WTC11 (cell line): ENCODE data around the gene PEX11B. TPM values are rescaled to one million over a fixed set of nuclear protein-coding genes. Genes with fewer than 3 reads are reported as not detected.

Experiments used
- ATAC-seq: fragments of 200-7000 bp; cut with Tn5 transposase; 2 replicates; pipeline ENCODE4 v1.10.0; 2021; ENCODE audit warnings: mild to moderate bottlenecking, moderate library complexity
- CTCF ChIA-PET: fragments of 300-600 bp; sonication (Branson Sonifier 250); formaldehyde crosslinking; loops from one replicate; lab custom pipeline; 2021; ENCODE audit warnings: antibody characterized with exemption; lab: Charles Lee
- POLR2A ChIA-PET: fragments of 350-600 bp; sonication (Branson Sonifier 250); formaldehyde crosslinking; loops from one replicate; lab custom pipeline; 2021; ENCODE audit warnings: antibody characterized with exemption; lab: Charles Lee
- DNase-seq: peaks from one replicate; pipeline ENCODE4 v3.0.0; 2021; ENCODE audit warnings: low spot score
- H3K27ac Mint-ChIP-seq: 2 replicates; pipeline ENCODE4 v1.8.0; 2021; ENCODE audit warnings: mixed read lengths
- H3K27me3 Mint-ChIP-seq: 2 replicates; pipeline ENCODE4 v1.8.0; 2021; ENCODE audit warnings: low read depth, mild to moderate bottlenecking, moderate library complexity, mixed read lengths
- H3K36me3 Mint-ChIP-seq: 2 replicates; pipeline ENCODE4 v1.8.0; 2021; ENCODE audit warnings: mixed read lengths
- H3K4me1 Mint-ChIP-seq: 2 replicates; pipeline ENCODE4 v1.8.0; 2022; ENCODE audit warnings: mixed read lengths
- H3K4me3 Mint-ChIP-seq: 2 replicates; pipeline ENCODE4 v1.8.0; 2021; ENCODE audit warnings: mild to moderate bottlenecking, moderate library complexity, mixed read lengths
- H3K9me3 Mint-ChIP-seq: 2 replicates; pipeline ENCODE4 v1.8.0; 2021; ENCODE audit warnings: mixed read lengths
- CBFB ChIP-seq: sonication (generic); formaldehyde crosslinking; IDR thresholded peaks from 2 replicates; pipeline ENCODE4 v1.8.1; 2022; ENCODE audit warnings: mild to moderate bottlenecking, low read depth, missing genetic modification reagents
- CDX4 ChIP-seq: fragments of 250-450 bp; sonication (Bioruptor Pico); IDR thresholded peaks from 2 replicates; pipeline ENCODE4 v1.9.0; 2021; ENCODE audit warnings: moderate library complexity, mild to moderate bottlenecking, inconsistent platforms, borderline replicate concordance
- CREB1 ChIP-seq: sonication (generic); formaldehyde crosslinking; IDR thresholded peaks from 2 replicates; pipeline ENCODE4 v1.8.0; 2023; ENCODE audit warnings: mild to moderate bottlenecking, missing genetic modification reagents
- CREM ChIP-seq: sonication (generic); formaldehyde crosslinking; IDR thresholded peaks from 2 replicates; pipeline ENCODE4 v1.8.1; 2022; ENCODE audit warnings: mild to moderate bottlenecking, missing genetic modification reagents, moderate library complexity
- E2F4 ChIP-seq: sonication (generic); formaldehyde crosslinking; IDR thresholded peaks from 2 replicates; pipeline ENCODE4 v1.8.1; 2022; ENCODE audit warnings: low read depth, mild to moderate bottlenecking, moderate library complexity, missing genetic modification reagents, borderline replicate concordance
- E2F5 ChIP-seq: sonication (generic); formaldehyde crosslinking; IDR thresholded peaks from 2 replicates; pipeline ENCODE4 v1.8.1; 2022; ENCODE audit warnings: mild to moderate bottlenecking, moderate library complexity, missing genetic modification reagents
- ELF4 ChIP-seq: sonication (generic); formaldehyde crosslinking; IDR thresholded peaks from 2 replicates; pipeline ENCODE4 v1.8.1; 2022; ENCODE audit warnings: low read depth, mild to moderate bottlenecking, moderate library complexity, missing genetic modification reagents
- FOXK1 ChIP-seq: sonication (generic); formaldehyde crosslinking; IDR thresholded peaks from 2 replicates; pipeline ENCODE4 v1.8.0; 2022; ENCODE audit warnings: mild to moderate bottlenecking, moderate library complexity, missing genetic modification reagents
- HMGXB4 ChIP-seq: sonication (generic); formaldehyde crosslinking; IDR thresholded peaks from 2 replicates; pipeline ENCODE4 v1.8.1; 2023; ENCODE audit warnings: mild to moderate bottlenecking, moderate library complexity, missing genetic modification reagents
- IRF2 ChIP-seq: sonication (generic); formaldehyde crosslinking; IDR thresholded peaks from 2 replicates; pipeline ENCODE4 v1.8.0; 2022; ENCODE audit warnings: low read depth, missing genetic modification reagents, borderline replicate concordance
- RORB ChIP-seq: fragments of 250-450 bp; sonication (Bioruptor Pico); IDR thresholded peaks from 2 replicates; pipeline ENCODE4 v1.9.0; 2021; ENCODE audit warnings: mild to moderate bottlenecking
- SOX15 ChIP-seq: fragments of 250-450 bp; sonication (Bioruptor Pico); IDR thresholded peaks from 2 replicates; pipeline ENCODE4 v1.9.0; 2021; ENCODE audit warnings: mild to moderate bottlenecking
- SP1 ChIP-seq: sonication (generic); formaldehyde crosslinking; conservative IDR thresholded peaks from 2 replicates; pipeline ENCODE4 v1.8.1; 2022; ENCODE audit warnings: missing genetic modification reagents
- TP53 ChIP-seq: sonication (generic); formaldehyde crosslinking; IDR thresholded peaks from 2 replicates; pipeline ENCODE4 v1.8.1; 2023; ENCODE audit warnings: mild to moderate bottlenecking, missing genetic modification reagents
- USF1 ChIP-seq: sonication (generic); formaldehyde crosslinking; IDR thresholded peaks from 2 replicates; pipeline ENCODE4 v1.8.0; 2022; ENCODE audit warnings: mild to moderate bottlenecking, missing genetic modification reagents
- ZBTB43 ChIP-seq: sonication (generic); formaldehyde crosslinking; IDR thresholded peaks from 2 replicates; pipeline ENCODE4 v1.8.1; 2023; ENCODE audit warnings: mild to moderate bottlenecking, missing genetic modification reagents
- ZNF423 ChIP-seq: fragments of 250-450 bp; sonication (Bioruptor Pico); IDR thresholded peaks from 2 replicates; pipeline ENCODE4 v2.1.2; 2022; ENCODE audit warnings: mild to moderate bottlenecking, moderate library complexity
- total RNA-seq: library from RNA; stranded (reverse); gene quantifications from 3 replicates; pipeline ENCODE4 v1.2.3, GENCODE V29; 2021

PEX11B gene
- total RNA-seq, 1 experiment from 2014 or later: 11.8 TPM

- Mint-ChIP-seq H3K27me3 (peaks cover 60% of the 10 kb centered on the region), H3K4me3 (peak overlapping the region; percentile 91), H3K36me3 (peaks cover 4% of the 10 kb centered on the region; the same call in 1 of the 2 replicates), H3K27ac (no peak overlapping the region), H3K9me3 (peaks cover 12% of the 10 kb centered on the region), H3K4me1 (peaks cover 29% of the 10 kb centered on the region)
- DNase-seq: no peak
- ChIA-PET CTCF (interaction anchor here (0.8 to 5.2 kb wide), 12 partner anchors 13 to 141 kb away, joined by 4 to 51 read pairs (median 6); partner anchors contain the start of genes ITGA10, NUDT17, PIAS3 and POLR3C), POLR2A (interaction anchor here (0.6 to 2.1 kb wide), 8 partner anchors 11 to 106 kb away, joined by 3 to 17 read pairs (median 5); partner anchors contain the start of genes PIAS3 and RBM8A)
- ATAC-seq: no peak
- TF ChIP-seq RORB (CRISPR knock-in tag): no peak
- no peak for TF ChIP-seq FOXK1 (CRISPR knock-in tag)
- no peak for TF ChIP-seq CDX4 (CRISPR knock-in tag)
- TF ChIP-seq E2F4 (CRISPR knock-in tag): no peak
- TF ChIP-seq CREM (CRISPR knock-in tag): no peak
- TF ChIP-seq ELF4 (CRISPR knock-in tag): no peak
- no peak for TF ChIP-seq TP53 (CRISPR knock-in tag)
- no peak for TF ChIP-seq SOX15 (CRISPR knock-in tag)
- no peak for TF ChIP-seq HMGXB4 (CRISPR knock-in tag)
- no peak for TF ChIP-seq E2F5 (CRISPR knock-in tag)
- TF ChIP-seq CBFB: no peak
- TF ChIP-seq CREB1: no peak
- TF ChIP-seq ZBTB43 (CRISPR knock-in tag): no peak
- no peak for TF ChIP-seq USF1 (CRISPR knock-in tag)
- no peak for TF ChIP-seq IRF2 (CRISPR knock-in tag)
- TF ChIP-seq ZNF423 (CRISPR knock-in tag): no peak
- TF ChIP-seq SP1 (CRISPR knock-in tag): no peak
These were observed 46.7 kb upstream of the PEX11B start for GRCh38 chr1:145965119-145965744.
